Activated naive CD4-positive, alpha-beta T cell treated with Interleukin-2 at 50 U/mL for 16 hours (primary cell): ENCODE measurements around the gene COL4A2.

Experiments used
- DNase-seq: peaks from one replicate; pipeline ENCODE4 v3.0.0-alpha.2; 2020

The COL4A2 gene

GRCh38 chr13:110463871-110464510, 156.9 kb downstream of the COL4A2 start:
- no peak for DNase-seq

- no peak for DNase-seq
These were observed 157.7 kb downstream of the COL4A2 start for GRCh38 chr13:110464556-110465333.

- no peak for DNase-seq
These were observed 158.6 kb downstream of the COL4A2 start for GRCh38 chr13:110465696-110466095.

GRCh38 chr13:110466266-110466915, 159.3 kb downstream of the COL4A2 start:
- DNase-seq = no peak

GRCh38 chr13:110467516-110468110, 160.5 kb downstream of the COL4A2 start:
- DNase-seq = no peak

- no peak for DNase-seq
These were observed 162.0 kb downstream of the COL4A2 start for GRCh38 chr13:110468986-110469495.

GRCh38 chr13:110469597-110469996, 162.5 kb downstream of the COL4A2 start:
- no peak for DNase-seq

- no peak for DNase-seq
These were observed 163.4 kb downstream of the COL4A2 start for GRCh38 chr13:110470272-110471009.

- DNase-seq = no peak
These were observed 164.2 kb downstream of the COL4A2 start for GRCh38 chr13:110471156-110471832.

GRCh38 chr13:110471833-110472162, 164.7 kb downstream of the COL4A2 start:
- DNase-seq = no peak

- no peak for DNase-seq
These were observed 165.9 kb downstream of the COL4A2 start for GRCh38 chr13:110472904-110473563.

GRCh38 chr13:110474713-110475112, 167.6 kb downstream of the COL4A2 start:
- DNase-seq = no peak

- DNase-seq = no peak
These were observed 168.0 kb downstream of the COL4A2 start for GRCh38 chr13:110475117-110475516.

- no peak for DNase-seq
These were observed 168.6 kb downstream of the COL4A2 start for GRCh38 chr13:110475550-110476219.

GRCh38 chr13:110476220-110476617, 169.1 kb downstream of the COL4A2 start:
- DNase-seq = no peak

- DNase-seq = no peak
These were observed 170.7 kb downstream of the COL4A2 start for GRCh38 chr13:110477706-110478245.

- no peak for DNase-seq
These were observed 171.5 kb downstream of the COL4A2 start for GRCh38 chr13:110478405-110479214.

GRCh38 chr13:110479215-110479545, 172.1 kb downstream of the COL4A2 start:
- no peak for DNase-seq

- DNase-seq = no peak
These were observed 172.6 kb downstream of the COL4A2 start for GRCh38 chr13:110479648-110480047.

- no peak for DNase-seq
These were observed 173.1 kb downstream of the COL4A2 start for GRCh38 chr13:110480161-110480560.
